Measurements from ENCODE around the gene CTRB2.

DNA sequence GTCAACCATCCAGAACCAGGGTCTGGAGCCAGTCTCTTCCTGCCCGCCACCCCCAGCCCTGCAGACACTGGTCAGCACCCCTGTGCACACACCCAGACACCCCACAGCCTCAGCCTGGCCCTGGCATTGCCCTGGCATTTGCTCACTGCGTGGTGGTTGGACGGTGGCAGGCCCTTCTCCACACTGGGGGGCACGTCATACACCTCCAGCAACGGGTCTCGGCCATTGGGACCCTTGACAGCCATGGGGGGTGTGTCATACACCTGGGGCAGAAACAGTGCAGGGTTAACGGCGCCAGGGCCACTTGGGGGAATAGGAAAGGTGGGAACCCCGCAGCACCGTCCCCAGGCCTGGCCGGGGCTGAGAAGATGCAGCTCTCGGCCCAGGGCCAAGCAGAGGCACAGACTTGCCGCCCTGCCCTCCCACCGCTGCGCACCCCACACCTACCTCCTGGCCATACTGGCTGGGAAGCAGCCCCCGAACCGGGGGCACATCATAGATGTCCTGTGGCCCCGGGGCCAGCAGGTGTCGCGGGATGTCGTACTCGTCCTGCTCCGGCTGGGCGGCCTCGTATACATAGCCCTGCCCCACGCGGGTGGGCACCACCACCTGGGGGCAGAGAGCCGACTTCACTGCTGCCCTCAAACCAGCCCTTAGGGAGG is 29.9 kb upstream of the CTRB2 start:
- TF ChIP-seq, protein P1, sequence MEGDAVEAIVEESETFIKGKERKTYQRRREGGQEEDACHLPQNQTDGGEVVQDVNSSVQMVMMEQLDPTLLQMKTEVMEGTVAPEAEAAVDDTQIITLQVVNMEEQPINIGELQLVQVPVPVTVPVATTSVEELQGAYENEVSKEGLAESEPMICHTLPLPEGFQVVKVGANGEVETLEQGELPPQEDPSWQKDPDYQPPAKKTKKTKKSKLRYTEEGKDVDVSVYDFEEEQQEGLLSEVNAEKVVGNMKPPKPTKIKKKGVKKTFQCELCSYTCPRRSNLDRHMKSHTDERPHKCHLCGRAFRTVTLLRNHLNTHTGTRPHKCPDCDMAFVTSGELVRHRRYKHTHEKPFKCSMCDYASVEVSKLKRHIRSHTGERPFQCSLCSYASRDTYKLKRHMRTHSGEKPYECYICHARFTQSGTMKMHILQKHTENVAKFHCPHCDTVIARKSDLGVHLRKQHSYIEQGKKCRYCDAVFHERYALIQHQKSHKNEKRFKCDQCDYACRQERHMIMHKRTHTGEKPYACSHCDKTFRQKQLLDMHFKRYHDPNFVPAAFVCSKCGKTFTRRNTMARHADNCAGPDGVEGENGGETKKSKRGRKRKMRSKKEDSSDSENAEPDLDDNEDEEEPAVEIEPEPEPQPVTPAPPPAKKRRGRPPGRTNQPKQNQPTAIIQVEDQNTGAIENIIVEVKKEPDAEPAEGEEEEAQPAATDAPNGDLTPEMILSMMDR (IDR thresholded peaks at IDR 0.05) = no peak
- TF ChIP-seq POLR2AphosphoS5 (IDR thresholded peaks at IDR 0.05) (no peak), POLR2A (IDR thresholded peaks at IDR 0.05) (no peak), EP300 (IDR thresholded peaks at IDR 0.05) (no peak)
